Measurements from ENCODE around the gene COG4.

COG4 gene

GRCh38 chr16:70430667-70431536 is 92.5 kb downstream of the COG4 start:
- DNase-seq: peak; percentile 85

Data from OCI-M1 (cell line).